ENCODE measurements around the gene PCNX2. TPM values are rescaled to one million over a fixed set of nuclear protein-coding genes. Genes with fewer than 3 reads are reported as not detected.

The PCNX2 gene
- total RNA-seq, 1 donor from 2014 or later = 18.4 TPM

- no peaks in the 10 kb centered on the region for H3K27me3 Mint-ChIP-seq
- no peak for DNase-seq (ENCODE audit: extremely low spot score, unreplicated experiment)
These were observed 275.7 kb downstream of the PCNX2 start for GRCh38 chr1:233019778-233020325.

GRCh38 chr1:233019083-233019482 is 276.4 kb downstream of the PCNX2 start:
- Mint-ChIP-seq H3K27ac (no peak overlapping the region), H3K4me3 (no peak overlapping the region), H3K9me3 (no peaks in the 10 kb centered on the region), H3K27me3 (no peaks in the 10 kb centered on the region), H3K36me3 (peaks cover 17% of the 10 kb centered on the region), H3K4me1 (ENCODE audit: unreplicated experiment) (peaks cover 33% of the 10 kb centered on the region)
- no peak for TF ChIP-seq CTCF (conservative IDR thresholded peaks at IDR 0.05)
- DNase-seq (ENCODE audit: extremely low spot score, unreplicated experiment) = no peak

More at GRCh38 chr1:233019778-233020325, 275.7 kb downstream of the PCNX2 start:
- Mint-ChIP-seq H3K4me1 (ENCODE audit: unreplicated experiment) (peaks cover 33% of the 10 kb centered on the region), H3K36me3 (peaks cover 16% of the 10 kb centered on the region), H3K4me3 (no peak overlapping the region), H3K9me3 (no peaks in the 10 kb centered on the region), H3K27ac (no peak overlapping the region)
- TF ChIP-seq CTCF (conservative IDR thresholded peaks at IDR 0.05) = no peak

GRCh38 chr1:233016798-233017197 is 278.7 kb downstream of the PCNX2 start:
- Mint-ChIP-seq H3K36me3 (peaks cover 29% of the 10 kb centered on the region), H3K9me3 (no peaks in the 10 kb centered on the region), H3K27ac (no peak overlapping the region), H3K4me3 (no peak overlapping the region), H3K4me1 (ENCODE audit: unreplicated experiment) (peaks cover 33% of the 10 kb centered on the region), H3K27me3 (no peaks in the 10 kb centered on the region)
- no peak for TF ChIP-seq CTCF (conservative IDR thresholded peaks at IDR 0.05)
- DNase-seq (ENCODE audit: extremely low spot score, unreplicated experiment) = no peak

- Mint-ChIP-seq H3K4me3 (no peak overlapping the region), H3K4me1 (ENCODE audit: unreplicated experiment) (peaks cover 32% of the 10 kb centered on the region), H3K36me3 (peaks cover 29% of the 10 kb centered on the region), H3K27me3 (no peaks in the 10 kb centered on the region), H3K27ac (no peak overlapping the region), H3K9me3 (no peaks in the 10 kb centered on the region)
- TF ChIP-seq CTCF (conservative IDR thresholded peaks at IDR 0.05) = no peak
- no peak for DNase-seq (ENCODE audit: extremely low spot score, unreplicated experiment)
These were observed 279.6 kb downstream of the PCNX2 start for GRCh38 chr1:233015965-233016364.

- no peak overlapping the region for H3K4me3 Mint-ChIP-seq
- H3K36me3 Mint-ChIP-seq = peaks cover 18% of the 10 kb centered on the region
- peaks cover 5% of the 10 kb centered on the region for H3K4me1 Mint-ChIP-seq (ENCODE audit: unreplicated experiment)
- no peak for DNase-seq (ENCODE audit: extremely low spot score, unreplicated experiment)
- no peaks in the 10 kb centered on the region for H3K27me3 Mint-ChIP-seq
- no peaks in the 10 kb centered on the region for H3K9me3 Mint-ChIP-seq
- no peak overlapping the region for H3K27ac Mint-ChIP-seq
- TF ChIP-seq CTCF (conservative IDR thresholded peaks at IDR 0.05) = no peak
These were observed 283.5 kb downstream of the PCNX2 start for GRCh38 chr1:233012021-233012420.

GRCh38 chr1:233010146-233010545 is 285.4 kb downstream of the PCNX2 start:
- no peaks in the 10 kb centered on the region for H3K9me3 Mint-ChIP-seq
- H3K27ac Mint-ChIP-seq = no peak overlapping the region
- no peaks in the 10 kb centered on the region for H3K27me3 Mint-ChIP-seq
- no peak for DNase-seq (ENCODE audit: extremely low spot score, unreplicated experiment)
- H3K4me3 Mint-ChIP-seq = no peak overlapping the region
- peaks cover 9% of the 10 kb centered on the region for H3K4me1 Mint-ChIP-seq (ENCODE audit: unreplicated experiment)
- H3K36me3 Mint-ChIP-seq = peaks cover 13% of the 10 kb centered on the region
- no peak for TF ChIP-seq CTCF (conservative IDR thresholded peaks at IDR 0.05)

Data from type B pancreatic cell (in vitro differentiated cells).